Ascending aorta (tissue), 2 donors: ENCODE data around the gene CAND1. TPM values are rescaled to one million over a fixed set of nuclear protein-coding genes. Genes with fewer than 3 reads are reported as not detected.

Experiments used
- DNase-seq, 2 donors: peaks; one replicate each; pipeline ENCODE4 v3.0.0-alpha.2; 2019; ENCODE audit warnings: low spot score in 2 of 2
- H3K27ac ChIP-seq, 2 donors: fragments of 200-600 bp; sonication (generic); one replicate each; pipeline ENCODE4 v1.5.1; 2016 to 2017; ENCODE audit warnings: mild to moderate bottlenecking in 1 of 2
- H3K27me3 ChIP-seq: fragments of 200-600 bp; sonication (generic); one replicate; pipeline ENCODE4 v1.5.1; 2017
- H3K36me3 ChIP-seq, 2 donors: fragments of 200-600 bp; sonication (generic); one replicate each; pipeline ENCODE4 v1.5.1; 2016
- H3K4me1 ChIP-seq, 2 donors: fragments of 200-600 bp; sonication (generic); one replicate each; pipeline ENCODE4 v1.5.1; 2016 to 2017; ENCODE audit warnings: mild to moderate bottlenecking in 1 of 2
- H3K4me3 ChIP-seq, 2 donors: fragments of 200-600 bp; sonication (generic); one replicate each; pipeline ENCODE4 v1.5.1; 2016 to 2017; ENCODE audit warnings: mild to moderate bottlenecking in 1 of 2
- H3K9me3 ChIP-seq, 2 donors: fragments of 200-600 bp; sonication (generic); one replicate each; pipeline ENCODE4 v1.5.1; 2016
- intact Hi-C: fragments of 100-400 bp; cut with DNase I; formaldehyde crosslinking; loops from one replicate; pipeline ENCODE4 v1.15.1; 2023
- total RNA-seq: library from RNA; depleted of rRNA; stranded (reverse); fragments of >200 nt; gene quantifications from one replicate; pipeline ENCODE4 v1.1.0, GENCODE V29; 2016
- TF ChIP-seq, protein P1 (sequence below), 3 experiments: fragments of 200-600 bp in 2 of 3; fragments of 450-650 bp in 1 of 3; sonication (generic) in 2 of 3; IDR thresholded peaks; one replicate each; pipeline ENCODE4 v1.5.1; 2016 to 2019; ENCODE audit warnings: antibody characterized with exemption in 3 of 3, mild to moderate bottlenecking in 1 of 3, moderate library complexity in 1 of 3

Gene CAND1
- total RNA-seq, 1 donor from 2014 or later = 31.6 TPM

- Histone ChIP-seq H3K9me3 (no peaks in the 10 kb centered on the region), H3K4me1 (no peaks in the 10 kb centered on the region), H3K27me3 (no peaks in the 10 kb centered on the region), H3K27ac (no peak overlapping the region), H3K36me3 (no peaks in the 10 kb centered on the region), H3K4me3 (no peak overlapping the region)
- no peak for DNase-seq
- intact Hi-C loops = no loop called here
- TF ChIP-seq, protein P1, sequence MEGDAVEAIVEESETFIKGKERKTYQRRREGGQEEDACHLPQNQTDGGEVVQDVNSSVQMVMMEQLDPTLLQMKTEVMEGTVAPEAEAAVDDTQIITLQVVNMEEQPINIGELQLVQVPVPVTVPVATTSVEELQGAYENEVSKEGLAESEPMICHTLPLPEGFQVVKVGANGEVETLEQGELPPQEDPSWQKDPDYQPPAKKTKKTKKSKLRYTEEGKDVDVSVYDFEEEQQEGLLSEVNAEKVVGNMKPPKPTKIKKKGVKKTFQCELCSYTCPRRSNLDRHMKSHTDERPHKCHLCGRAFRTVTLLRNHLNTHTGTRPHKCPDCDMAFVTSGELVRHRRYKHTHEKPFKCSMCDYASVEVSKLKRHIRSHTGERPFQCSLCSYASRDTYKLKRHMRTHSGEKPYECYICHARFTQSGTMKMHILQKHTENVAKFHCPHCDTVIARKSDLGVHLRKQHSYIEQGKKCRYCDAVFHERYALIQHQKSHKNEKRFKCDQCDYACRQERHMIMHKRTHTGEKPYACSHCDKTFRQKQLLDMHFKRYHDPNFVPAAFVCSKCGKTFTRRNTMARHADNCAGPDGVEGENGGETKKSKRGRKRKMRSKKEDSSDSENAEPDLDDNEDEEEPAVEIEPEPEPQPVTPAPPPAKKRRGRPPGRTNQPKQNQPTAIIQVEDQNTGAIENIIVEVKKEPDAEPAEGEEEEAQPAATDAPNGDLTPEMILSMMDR (IDR thresholded peaks at IDR 0.05) = no peak
These were observed 30.1 kb upstream of the CAND1 start for GRCh38 chr12:67239061-67239460.

GRCh38 chr12:67241482-67241881 is 27.7 kb upstream of the CAND1 start:
- TF ChIP-seq, protein P1 (IDR thresholded peaks at IDR 0.05) = no peak
- Histone ChIP-seq H3K4me1 (no peaks in the 10 kb centered on the region), H3K36me3 (no peaks in the 10 kb centered on the region), H3K27ac (no peak overlapping the region), H3K4me3 (no peak overlapping the region), H3K9me3 (no peaks in the 10 kb centered on the region), H3K27me3 (no peaks in the 10 kb centered on the region)
- DNase-seq = no peak
- intact Hi-C loops = no loop called here

- no peak overlapping the region for H3K4me3 ChIP-seq
- DNase-seq = no peak
- no peaks in the 10 kb centered on the region for H3K9me3 ChIP-seq
- TF ChIP-seq, protein P1 (IDR thresholded peaks at IDR 0.05) = no peak
- intact Hi-C loops = no loop called here
- H3K27ac ChIP-seq = no peak overlapping the region
- no peaks in the 10 kb centered on the region for H3K4me1 ChIP-seq
- H3K27me3 ChIP-seq = no peaks in the 10 kb centered on the region
- no peaks in the 10 kb centered on the region for H3K36me3 ChIP-seq
These were observed 25.9 kb upstream of the CAND1 start for GRCh38 chr12:67243260-67243659.

GRCh38 chr12:67245571-67245970 is 23.6 kb upstream of the CAND1 start:
- DNase-seq = no peak
- Histone ChIP-seq H3K27me3 (no peaks in the 10 kb centered on the region), H3K4me1 (no peaks in the 10 kb centered on the region), H3K4me3 (no peak overlapping the region), H3K36me3 (no peaks in the 10 kb centered on the region), H3K9me3 (no peaks in the 10 kb centered on the region), H3K27ac (no peak overlapping the region)
- intact Hi-C loops = no loop called here
- TF ChIP-seq, protein P1 (IDR thresholded peaks at IDR 0.05) = no peak

GRCh38 chr12:67251012-67251411 is 18.1 kb upstream of the CAND1 start:
- H3K4me3 ChIP-seq = no peak overlapping the region
- H3K9me3 ChIP-seq = no peaks in the 10 kb centered on the region
- TF ChIP-seq, protein P1 (IDR thresholded peaks at IDR 0.05) = no peak
- intact Hi-C loops = no loop called here
- no peaks in the 10 kb centered on the region for H3K36me3 ChIP-seq
- H3K27me3 ChIP-seq = no peaks in the 10 kb centered on the region
- no peaks in the 10 kb centered on the region for H3K4me1 ChIP-seq
- no peak overlapping the region for H3K27ac ChIP-seq
- DNase-seq = no peak

- intact Hi-C loops = no loop called here
- Histone ChIP-seq H3K36me3 (no peaks in the 10 kb centered on the region), H3K4me3 (no peak overlapping the region), H3K27me3 (no peaks in the 10 kb centered on the region), H3K9me3 (no peaks in the 10 kb centered on the region), H3K27ac (no peak overlapping the region), H3K4me1 (no peaks in the 10 kb centered on the region)
- no peak for DNase-seq
- TF ChIP-seq, protein P1 (IDR thresholded peaks at IDR 0.05) = no peak
These were observed 14.7 kb upstream of the CAND1 start for GRCh38 chr12:67254372-67255026.
